22Rv1 (cell line): ENCODE results near the gene UTP18.

Source experiments
- H3K27ac ChIP-seq: fragments of 450-650 bp; 2 replicates; pipeline ENCODE4 v1.5.1; 2017
- ZFX ChIP-seq: fragments of 450-650 bp; IDR thresholded peaks from 2 replicates; pipeline ENCODE4 v1.6.1; 2017; ENCODE audit warnings: antibody characterized with exemption, borderline replicate concordance
- TF ChIP-seq, protein P1 (sequence below): fragments of 450-650 bp; IDR thresholded peaks from 2 replicates; pipeline ENCODE4 v1.5.1; 2017; ENCODE audit warnings: mild to moderate bottlenecking

Gene UTP18

GRCh38 chr17:51245535-51245934 lies 14.8 kb upstream of the UTP18 start:
- no peak overlapping the region for H3K27ac ChIP-seq
- TF ChIP-seq ZFX, result no peak
- TF ChIP-seq, protein P1, sequence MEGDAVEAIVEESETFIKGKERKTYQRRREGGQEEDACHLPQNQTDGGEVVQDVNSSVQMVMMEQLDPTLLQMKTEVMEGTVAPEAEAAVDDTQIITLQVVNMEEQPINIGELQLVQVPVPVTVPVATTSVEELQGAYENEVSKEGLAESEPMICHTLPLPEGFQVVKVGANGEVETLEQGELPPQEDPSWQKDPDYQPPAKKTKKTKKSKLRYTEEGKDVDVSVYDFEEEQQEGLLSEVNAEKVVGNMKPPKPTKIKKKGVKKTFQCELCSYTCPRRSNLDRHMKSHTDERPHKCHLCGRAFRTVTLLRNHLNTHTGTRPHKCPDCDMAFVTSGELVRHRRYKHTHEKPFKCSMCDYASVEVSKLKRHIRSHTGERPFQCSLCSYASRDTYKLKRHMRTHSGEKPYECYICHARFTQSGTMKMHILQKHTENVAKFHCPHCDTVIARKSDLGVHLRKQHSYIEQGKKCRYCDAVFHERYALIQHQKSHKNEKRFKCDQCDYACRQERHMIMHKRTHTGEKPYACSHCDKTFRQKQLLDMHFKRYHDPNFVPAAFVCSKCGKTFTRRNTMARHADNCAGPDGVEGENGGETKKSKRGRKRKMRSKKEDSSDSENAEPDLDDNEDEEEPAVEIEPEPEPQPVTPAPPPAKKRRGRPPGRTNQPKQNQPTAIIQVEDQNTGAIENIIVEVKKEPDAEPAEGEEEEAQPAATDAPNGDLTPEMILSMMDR, result no peak

- TF ChIP-seq ZFX, result no peak
- TF ChIP-seq, protein P1, result no peak
- no peak overlapping the region for H3K27ac ChIP-seq
These were observed 10.0 kb upstream of the UTP18 start for GRCh38 chr17:51250314-51250840.

DNA sequence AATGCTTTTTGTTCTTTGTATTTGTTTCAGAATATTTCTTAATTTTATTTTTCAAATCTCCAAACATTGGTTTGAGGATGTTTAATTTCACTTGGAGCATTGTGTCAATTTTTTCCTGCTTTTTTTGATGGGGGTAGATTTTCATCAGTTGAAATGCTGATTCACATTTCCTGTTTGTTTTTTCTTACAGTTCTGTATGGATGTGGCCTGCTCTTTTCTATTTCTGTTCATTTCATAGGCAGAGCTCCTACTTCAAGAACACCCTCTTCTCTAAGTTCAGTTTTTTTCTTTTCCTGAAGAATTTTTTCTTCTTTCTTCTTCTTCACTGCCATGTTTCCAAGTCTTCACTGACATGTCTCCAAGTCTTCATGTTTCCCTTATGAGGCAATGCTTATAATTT lies 9.3 kb upstream of the UTP18 start:
- TF ChIP-seq ZFX, result no peak
- TF ChIP-seq, protein P1, result no peak
- H3K27ac ChIP-seq, result no peak overlapping the region

GRCh38 chr17:51255673-51256072 lies 4.7 kb upstream of the UTP18 start:
- TF ChIP-seq ZFX, result no peak
- TF ChIP-seq, protein P1, result no peak
- H3K27ac ChIP-seq, result 0 out of 2 replicates have a peak overlapping the region, but pooled peaks have one; percentile 28

- 0 out of 2 replicates have a peak overlapping the region, but pooled peaks have one; percentile 28 for H3K27ac ChIP-seq
- no peak for TF ChIP-seq ZFX
- TF ChIP-seq, protein P1, result no peak
These were observed 4.2 kb upstream of the UTP18 start for GRCh38 chr17:51256101-51256500.

GRCh38 chr17:51257150-51258081 lies 2.9 kb upstream of the UTP18 start:
- H3K27ac ChIP-seq, result no peak overlapping the region
- TF ChIP-seq ZFX, result no peak
- TF ChIP-seq, protein P1, result no peak
